KMS-11 (cell line): ENCODE results near the gene SFXN1.
A peak's percentile ranks its signal among the peaks of the same experiment; 100 is the strongest.

ENCODE experiments used
- H2AFZ ChIP-seq: fragments of 200-600 bp; sonication (generic); 2 replicates; pipeline ENCODE4 v1.6.1; 2016; ENCODE audit warnings: antibody characterized with exemption, mixed run types, low read depth
- H3K27ac ChIP-seq: fragments of 200-600 bp; sonication (generic); 2 replicates; pipeline ENCODE4 v1.6.1; 2016; ENCODE audit warnings: mild to moderate bottlenecking, mixed run types
- H3K27me3 ChIP-seq: fragments of 200-600 bp; sonication (generic); 2 replicates; pipeline ENCODE4 v1.6.1; 2017; ENCODE audit warnings: mild to moderate bottlenecking, low read depth, mixed run types, moderate library complexity; ENCODE audit not compliant: insufficient read depth
- H3K36me3 ChIP-seq: fragments of 200-600 bp; sonication (generic); 2 replicates; pipeline ENCODE4 v1.6.1; 2017; ENCODE audit warnings: mild to moderate bottlenecking, mixed run types; ENCODE audit not compliant: insufficient read depth
- H3K4me1 ChIP-seq: fragments of 200-600 bp; sonication (generic); 2 replicates; pipeline ENCODE4 v1.6.1; 2016; ENCODE audit warnings: mild to moderate bottlenecking, low read depth, mixed run types; ENCODE audit not compliant: poor library complexity, severe bottlenecking
- H3K4me2 ChIP-seq: fragments of 200-600 bp; sonication (generic); 2 replicates; pipeline ENCODE4 v1.7.0; 2016; ENCODE audit warnings: mild to moderate bottlenecking, mixed run types
- H3K4me3 ChIP-seq: fragments of 200-600 bp; sonication (generic); IDR thresholded peaks from 2 replicates; pipeline ENCODE4 v1.6.1; 2017; ENCODE audit warnings: low read depth, low read length, mixed read lengths; ENCODE audit not compliant: insufficient read depth
- H3K79me2 ChIP-seq: fragments of 200-600 bp; sonication (generic); 2 replicates; pipeline ENCODE4 v1.6.1; 2016; ENCODE audit warnings: low read depth, mixed run types; ENCODE audit not compliant: insufficient read depth
- H3K9ac ChIP-seq: fragments of 200-600 bp; sonication (generic); 2 replicates; pipeline ENCODE4 v1.6.1; 2016; ENCODE audit warnings: mild to moderate bottlenecking, mixed run types
- H4K20me1 ChIP-seq: fragments of 200-600 bp; sonication (generic); 2 replicates; pipeline ENCODE4 v1.6.1; 2016; ENCODE audit warnings: mild to moderate bottlenecking, mixed run types; ENCODE audit not compliant: insufficient read depth
- CTCF ChIP-seq: fragments of 200-600 bp; sonication (generic); conservative IDR thresholded peaks from 2 replicates; pipeline ENCODE4 v1.6.1; 2017; ENCODE audit warnings: low read depth, mild to moderate bottlenecking, antibody characterized with exemption, low read length, moderate library complexity, mixed read lengths

Gene SFXN1

GRCh38 chr5:175463641-175464040, 14.7 kb upstream of the SFXN1 start:
- Histone ChIP-seq H3K27me3 (no peaks in the 10 kb centered on the region), H3K36me3 (no peaks in the 10 kb centered on the region), H4K20me1 (no peaks in the 10 kb centered on the region), H3K4me3 (no peak overlapping the region), H3K9ac (no peak overlapping the region), H3K4me2 (no peak overlapping the region), H3K4me1 (no peaks in the 10 kb centered on the region), H3K79me2 (no peaks in the 10 kb centered on the region), H2AFZ (no peak overlapping the region), H3K27ac (no peak overlapping the region)
- TF ChIP-seq CTCF = no peak

GRCh38 chr5:175464074-175464941, 14.1 kb upstream of the SFXN1 start:
- no peaks in the 10 kb centered on the region for H3K36me3 ChIP-seq
- no peaks in the 10 kb centered on the region for H3K4me1 ChIP-seq
- H3K9ac ChIP-seq = no peak overlapping the region
- no peaks in the 10 kb centered on the region for H4K20me1 ChIP-seq
- H3K27ac ChIP-seq = no peak overlapping the region
- peak overlapping the region; percentile 64 for H2AFZ ChIP-seq
- no peak overlapping the region for H3K4me3 ChIP-seq
- H3K4me2 ChIP-seq = no peak overlapping the region
- H3K79me2 ChIP-seq = no peaks in the 10 kb centered on the region
- H3K27me3 ChIP-seq = no peaks in the 10 kb centered on the region
- peak; percentile 57 for TF ChIP-seq CTCF

DNA sequence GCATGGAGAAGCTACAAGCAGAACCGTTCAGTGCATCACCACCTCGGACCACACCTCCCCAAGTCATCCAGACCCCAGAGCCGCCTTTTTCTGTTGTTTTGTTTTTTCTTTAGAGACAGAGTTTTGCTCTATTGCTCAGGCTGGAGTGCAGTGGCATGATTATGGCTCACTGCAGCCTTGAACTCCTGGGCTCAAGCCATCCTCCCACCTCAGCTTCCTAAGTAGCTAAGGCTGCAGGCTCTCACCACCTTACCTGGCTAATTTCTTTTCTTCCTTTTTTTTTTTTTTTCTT, 13.5 kb upstream of the SFXN1 start:
- Histone ChIP-seq H2AFZ (peak overlapping the region; percentile 64), H3K27ac (no peak overlapping the region), H3K27me3 (no peaks in the 10 kb centered on the region), H3K4me3 (no peak overlapping the region), H4K20me1 (no peaks in the 10 kb centered on the region), H3K4me1 (no peaks in the 10 kb centered on the region), H3K36me3 (no peaks in the 10 kb centered on the region), H3K79me2 (no peaks in the 10 kb centered on the region), H3K4me2 (no peak overlapping the region), H3K9ac (no peak overlapping the region)
- no peak; the same call in 1 of the 2 replicates for TF ChIP-seq CTCF

DNA sequence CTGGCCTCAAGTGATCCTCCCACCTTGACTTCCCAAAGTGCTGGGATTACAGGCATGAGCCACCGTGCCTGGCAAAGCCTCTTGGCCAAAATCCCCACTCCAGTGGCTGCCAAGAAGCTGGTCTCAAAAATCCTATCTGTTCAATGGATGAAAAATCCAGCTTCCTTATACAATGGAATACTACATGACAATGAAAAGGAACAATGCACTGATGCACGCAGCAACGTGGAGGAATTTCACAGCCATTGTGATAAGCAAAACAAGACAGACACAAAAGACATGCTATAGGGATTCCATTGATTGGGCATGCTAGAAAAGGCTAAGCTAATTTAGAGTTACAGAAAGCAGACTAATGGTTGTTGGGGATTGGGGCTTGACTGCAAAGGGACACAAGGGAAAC, 13.1 kb upstream of the SFXN1 start:
- Histone ChIP-seq H3K27me3 (no peaks in the 10 kb centered on the region), H3K9ac (no peak overlapping the region), H3K4me1 (no peaks in the 10 kb centered on the region), H2AFZ (peak overlapping the region; percentile 64; the same call in 1 of the 2 replicates), H4K20me1 (no peaks in the 10 kb centered on the region), H3K79me2 (no peaks in the 10 kb centered on the region), H3K4me3 (no peak overlapping the region), H3K36me3 (no peaks in the 10 kb centered on the region), H3K27ac (no peak overlapping the region), H3K4me2 (no peak overlapping the region)
- TF ChIP-seq CTCF = no peak
